Measurements from ENCODE around the gene MSLN.

MSLN gene

GRCh38 chr16:760545-761343 lies at the start of gene MSLN:
Gene MSLN (plus strand): TSS chr16:760734. CDS start chr16:762681, 1,947 bp downstream.
- DNase-seq (ENCODE audit: low spot score), result no peak

- DNase-seq (ENCODE audit: low spot score), result no peak
Measured at GRCh38 chr16:711084-711483, 49.5 kb upstream of the MSLN start.

GRCh38 chr16:711548-712320 lies 48.8 kb upstream of the MSLN start:
- DNase-seq (ENCODE audit: low spot score), result peak; percentile 77

GRCh38 chr16:712740-713250 lies 47.7 kb upstream of the MSLN start:
- peak; percentile 53 for DNase-seq (ENCODE audit: low spot score)

- DNase-seq (ENCODE audit: low spot score), result no peak
Measured at GRCh38 chr16:714079-714478, 46.5 kb upstream of the MSLN start.

- DNase-seq (ENCODE audit: low spot score), result peak; percentile 79
Measured at GRCh38 chr16:714558-715476, 45.7 kb upstream of the MSLN start, which contains the start of gene METRN. Gene METRN (plus strand): TSS chr16:715118. CDS start chr16:715290, 172 bp downstream.

- DNase-seq (ENCODE audit: low spot score), result no peak
Measured at GRCh38 chr16:715477-716199, 44.9 kb upstream of the MSLN start.

- DNase-seq (ENCODE audit: low spot score), result no peak
Measured at GRCh38 chr16:716200-716568, 44.4 kb upstream of the MSLN start.

GRCh38 chr16:716768-717325 lies 43.7 kb upstream of the MSLN start:
- no peak for DNase-seq (ENCODE audit: low spot score)

- no peak for DNase-seq (ENCODE audit: low spot score)
Measured at GRCh38 chr16:717450-718245, 42.9 kb upstream of the MSLN start.

GRCh38 chr16:718389-718788 lies 42.1 kb upstream of the MSLN start:
- no peak for DNase-seq (ENCODE audit: low spot score)

GRCh38 chr16:718922-719321 lies 41.6 kb upstream of the MSLN start:
- DNase-seq (ENCODE audit: low spot score), result no peak

GRCh38 chr16:719815-720446 lies 40.6 kb upstream of the MSLN start:
- DNase-seq (ENCODE audit: low spot score), result no peak

GRCh38 chr16:720447-720989 lies 40.0 kb upstream of the MSLN start:
- DNase-seq (ENCODE audit: low spot score), result peak; percentile 86

- peak; percentile 94 for DNase-seq (ENCODE audit: low spot score)
Measured at GRCh38 chr16:720990-721764, 39.4 kb upstream of the MSLN start, which contains the start of gene ANTKMT. Gene ANTKMT (plus strand): TSS chr16:721146. CDS start chr16:721275, 129 bp downstream.

- DNase-seq (ENCODE audit: low spot score), result no peak
Measured at GRCh38 chr16:721765-722540, 38.6 kb upstream of the MSLN start.

GRCh38 chr16:722835-723633 lies 37.5 kb upstream of the MSLN start:
- DNase-seq (ENCODE audit: low spot score), result no peak

All from NAMALWA (cell line).